Osteocyte (in vitro differentiated cells): Measurements from ENCODE around the gene ZKSCAN8. TPM values are rescaled to one million over a fixed set of nuclear protein-coding genes. Genes with fewer than 3 reads are reported as not detected.
A peak's percentile ranks its signal among the peaks of the same experiment; 100 is the strongest.
"Not testable (repeated sequence)": the region's sequence is repeated elsewhere in the genome, so short reads cannot be mapped to it uniquely, and the experiment has no call there.

Experiments used
- DNase-seq: peaks from one replicate; pipeline ENCODE4 v3.0.0; 2021; ENCODE audit warnings: mixed read lengths; ENCODE audit not compliant: unreplicated experiment; ENCODE audit errors: extremely low spot score
- H3K27ac Mint-ChIP-seq: one replicate; pipeline ENCODE4 v1.8.0; 2021; ENCODE audit warnings: mild to moderate bottlenecking, mixed read lengths; ENCODE audit not compliant: unreplicated experiment
- H3K27me3 Mint-ChIP-seq: one replicate; pipeline ENCODE4 v1.8.0; 2021; ENCODE audit warnings: mixed read lengths; ENCODE audit not compliant: unreplicated experiment
- H3K36me3 Mint-ChIP-seq: one replicate; pipeline ENCODE4 v1.8.0; 2021; ENCODE audit warnings: mixed read lengths; ENCODE audit not compliant: unreplicated experiment
- H3K4me1 Mint-ChIP-seq: one replicate; pipeline ENCODE4 v1.8.0; 2021; ENCODE audit warnings: mixed read lengths; ENCODE audit not compliant: unreplicated experiment
- H3K4me3 Mint-ChIP-seq: one replicate; pipeline ENCODE4 v1.8.0; 2021; ENCODE audit warnings: mild to moderate bottlenecking, moderate library complexity, mixed read lengths; ENCODE audit not compliant: unreplicated experiment
- H3K9me3 Mint-ChIP-seq: one replicate; pipeline ENCODE4 v1.8.0; 2021; ENCODE audit warnings: mixed read lengths; ENCODE audit not compliant: unreplicated experiment
- CTCF ChIP-seq: fragments of 200-600 bp; sonication (generic); IDR thresholded peaks from 2 replicates; pipeline ENCODE4 v1.5.0; 2021; ENCODE audit warnings: antibody characterized with exemption, mild to moderate bottlenecking, moderate library complexity
- long read RNA-seq: library from polyadenylated mRNA; unstranded; transcript quantifications from one replicate; pipeline ENCODE4 v2.0.0, GENCODE V29; 2021
- total RNA-seq: library from RNA; stranded (reverse); gene quantifications from 2 replicates; pipeline ENCODE4 v1.2.1, GENCODE V29; 2021

The ZKSCAN8 gene
- total RNA-seq = 34.7 and 36.3 TPM in 2 replicates
- long read RNA-seq, full-length matches to known transcripts = 6 of 14 reads
- long read RNA-seq, partial matches to known transcripts = 1 of 14 reads
- long read RNA-seq, other reads (novel, unspliced or antisense) = 7 of 14 reads

GRCh38 chr6:28141500-28142329 lies at the start of gene ZKSCAN8:
ZKSCAN8 (plus strand) TSS chr6:28141883; CDS start chr6:28148408, 6,525 bp downstream.
- no peak for TF ChIP-seq CTCF
- H3K4me3 Mint-ChIP-seq = peak within 1 kb of the TSS; percentile 97
- no peaks in the 10 kb centered on the region for H3K9me3 Mint-ChIP-seq
- H3K4me1 Mint-ChIP-seq = peaks cover 41% of the 10 kb centered on the region
- H3K27me3 Mint-ChIP-seq = no peaks in the 10 kb centered on the region
- peaks cover 23% of the 10 kb centered on the region for H3K36me3 Mint-ChIP-seq
- peak; percentile 88 for DNase-seq
- peak within 1 kb of the TSS; percentile 93 for H3K27ac Mint-ChIP-seq

GRCh38 chr6:28102222-28102621 lies 39.5 kb upstream of the ZKSCAN8 start:
- not testable (repeated sequence) for H3K36me3 Mint-ChIP-seq, DNase-seq, H3K27ac Mint-ChIP-seq, H3K4me3 Mint-ChIP-seq, H3K9me3 Mint-ChIP-seq
- peaks cover 26% of the 10 kb centered on the region for H3K27me3 Mint-ChIP-seq
- peaks cover 10% of the 10 kb centered on the region for H3K4me1 Mint-ChIP-seq

DNA sequence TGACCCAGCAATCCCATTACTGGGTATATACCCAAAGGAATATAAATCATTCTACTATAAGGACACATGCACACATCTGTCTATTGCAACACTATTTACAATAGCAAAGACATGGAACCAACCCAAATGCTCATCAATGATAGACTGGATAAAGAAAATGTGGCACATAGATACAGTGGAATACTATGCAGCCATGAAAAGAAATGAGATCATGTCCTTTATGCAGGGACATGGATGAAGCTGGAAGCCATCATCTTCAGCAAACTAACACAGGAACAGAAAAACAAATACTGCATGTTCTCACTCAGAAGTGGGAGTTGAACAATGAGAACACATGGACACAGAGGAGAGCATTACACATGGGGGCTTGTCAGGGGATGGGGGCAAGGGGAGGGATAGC lies 39.0 kb upstream of the ZKSCAN8 start:
- H3K27ac Mint-ChIP-seq, DNase-seq, H3K36me3 Mint-ChIP-seq, H3K9me3 Mint-ChIP-seq: not testable (repeated sequence)
- Mint-ChIP-seq H3K4me1 (peaks cover 10% of the 10 kb centered on the region), H3K4me3 (peak overlapping the region; percentile 47), H3K27me3 (peaks cover 26% of the 10 kb centered on the region)

DNA sequence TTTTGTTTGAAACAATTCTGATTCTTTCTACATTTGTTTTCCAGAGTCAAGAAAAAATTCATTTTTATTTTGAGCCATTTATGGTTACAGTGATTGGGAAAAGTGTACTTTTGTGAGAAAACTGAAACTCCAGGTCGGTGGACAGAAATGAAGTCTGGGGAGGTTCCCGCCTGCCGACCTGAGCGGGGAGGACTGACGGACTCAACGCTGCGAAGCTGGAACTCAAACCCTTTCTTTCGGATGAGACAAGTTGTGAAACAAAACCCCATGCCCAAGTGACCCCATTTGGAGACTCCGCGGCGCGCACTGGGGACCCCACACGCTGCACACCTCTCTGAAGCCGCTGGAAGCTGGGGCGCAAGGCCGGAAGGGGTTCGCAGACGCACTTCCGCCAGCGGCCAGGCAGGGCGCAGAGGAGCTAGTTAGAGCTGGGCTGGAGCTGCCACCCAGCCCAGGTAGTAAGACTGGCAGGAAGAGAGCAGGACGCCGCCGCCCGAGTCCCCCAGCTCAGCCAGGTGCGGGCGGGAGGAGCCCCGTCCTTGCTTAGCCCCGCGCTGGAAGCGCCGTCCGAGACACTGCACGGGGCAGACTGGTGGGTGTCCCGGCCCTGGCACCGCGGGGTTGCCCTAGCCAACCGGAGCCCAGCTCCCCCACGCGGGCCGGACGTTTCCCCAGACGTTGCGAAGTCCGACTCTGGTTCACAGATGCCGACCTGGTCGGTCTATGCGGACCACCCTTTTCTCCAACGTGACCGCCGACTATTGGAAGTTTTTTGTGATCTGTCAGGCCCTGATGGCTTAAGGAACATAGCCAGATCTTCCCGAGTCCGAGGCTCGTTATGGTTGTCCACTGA lies 37.1 kb upstream of the ZKSCAN8 start:
- no peaks in the 10 kb centered on the region for H3K9me3 Mint-ChIP-seq
- H3K4me1 Mint-ChIP-seq = peaks cover 10% of the 10 kb centered on the region
- peak overlapping the region; percentile 88 for H3K4me3 Mint-ChIP-seq
- H3K36me3 Mint-ChIP-seq = no peaks in the 10 kb centered on the region
- peak; percentile 90 for DNase-seq
- peaks cover 25% of the 10 kb centered on the region for H3K27me3 Mint-ChIP-seq
- TF ChIP-seq CTCF = peak; percentile 65
- peak overlapping the region; percentile 85 for H3K27ac Mint-ChIP-seq

GRCh38 chr6:28105245-28105639 lies 36.4 kb upstream of the ZKSCAN8 start:
- no peak for DNase-seq
- no peak for TF ChIP-seq CTCF
- peaks cover 18% of the 10 kb centered on the region for H3K27me3 Mint-ChIP-seq
- H3K4me3 Mint-ChIP-seq = peak overlapping the region; percentile 88
- no peaks in the 10 kb centered on the region for H3K36me3 Mint-ChIP-seq
- peak overlapping the region; percentile 85 for H3K27ac Mint-ChIP-seq
- no peaks in the 10 kb centered on the region for H3K9me3 Mint-ChIP-seq
- peaks cover 10% of the 10 kb centered on the region for H3K4me1 Mint-ChIP-seq
